GM19099 (cell line): ENCODE results near the gene VPS11.

Source experiments
- POLR2A ChIP-seq: IDR thresholded peaks from 3 replicates; pipeline ENCODE4 v1.6.1; 2011; ENCODE audit warnings: low read depth; ENCODE audit not compliant: insufficient read length; ENCODE audit errors: extremely low read depth

The VPS11 gene

GRCh38 chr11:119067371-119068222 lies at the start of gene VPS11:
TSS of gene VPS11 (plus strand) at chr11:119067818. CDS start at chr11:119067824, 6 bp downstream.
- peak; percentile 90 for TF ChIP-seq POLR2A

GRCh38 chr11:119018074-119018938 lies 49.3 kb upstream of the VPS11 start, which contains the start of the genes RPS25 and TRAPPC4:
TSS of gene RPS25 (minus strand) at chr11:119018343. CDS start at chr11:119018284, 59 bp downstream.
TSS of gene TRAPPC4 (plus strand) at chr11:119018766. CDS start at chr11:119018796, 30 bp downstream.
- TF ChIP-seq POLR2A, result peak; percentile 94

- no peak for TF ChIP-seq POLR2A
Observed at GRCh38 chr11:119019996-119020395, 47.6 kb upstream of the VPS11 start.

GRCh38 chr11:119021631-119022030 lies 46.0 kb upstream of the VPS11 start:
- TF ChIP-seq POLR2A, result no peak

GRCh38 chr11:119023741-119024140 lies 43.9 kb upstream of the VPS11 start:
- no peak for TF ChIP-seq POLR2A

- TF ChIP-seq POLR2A, result no peak
Observed at GRCh38 chr11:119024430-119025098, 43.1 kb upstream of the VPS11 start.

- TF ChIP-seq POLR2A, result no peak
Observed at GRCh38 chr11:119025099-119025473, 42.5 kb upstream of the VPS11 start.

- no peak for TF ChIP-seq POLR2A
Observed at GRCh38 chr11:119025541-119025940, 42.1 kb upstream of the VPS11 start.

- TF ChIP-seq POLR2A, result no peak
Observed at GRCh38 chr11:119025978-119026766, 41.4 kb upstream of the VPS11 start.

GRCh38 chr11:119026970-119027369 lies 40.6 kb upstream of the VPS11 start:
- TF ChIP-seq POLR2A, result no peak

- TF ChIP-seq POLR2A, result no peak
Observed at GRCh38 chr11:119027561-119028345, 39.9 kb upstream of the VPS11 start.

- no peak for TF ChIP-seq POLR2A
Observed at GRCh38 chr11:119028346-119029068, 39.1 kb upstream of the VPS11 start.

GRCh38 chr11:119029069-119029339 lies 38.6 kb upstream of the VPS11 start:
- TF ChIP-seq POLR2A, result no peak

- TF ChIP-seq POLR2A, result no peak
Observed at GRCh38 chr11:119029340-119030028, 38.1 kb upstream of the VPS11 start.
